Hematopoietic multipotent progenitor cell treated with erythropoietin and hydrocortisone succinate and interleukin-3 and kit ligand, for 8 days (in vitro differentiated cells): ENCODE measurements around the gene NPTN.

Source experiments
- DNase-seq: peaks from one replicate; pipeline ENCODE4 v3.0.0-alpha.2; 2015

The NPTN gene

GRCh38 chr15:73631915-73632669 lies 1.1 kb downstream of the NPTN start:
- DNase-seq, result peak; percentile 29

- DNase-seq, result no peak
Measured at GRCh38 chr15:73630921-73631362, 2.2 kb downstream of the NPTN start.

- no peak for DNase-seq
Measured at GRCh38 chr15:73629798-73630429, 3.3 kb downstream of the NPTN start.

GRCh38 chr15:73628976-73629797 lies 4.0 kb downstream of the NPTN start:
- peak; percentile 16 for DNase-seq

GRCh38 chr15:73628102-73628501 lies 5.1 kb downstream of the NPTN start:
- no peak for DNase-seq

- no peak for DNase-seq
Measured at GRCh38 chr15:73626072-73626471, 7.1 kb downstream of the NPTN start.

- no peak for DNase-seq
Measured at GRCh38 chr15:73624530-73624929, 8.7 kb downstream of the NPTN start.

GRCh38 chr15:73621286-73621826 lies 11.8 kb downstream of the NPTN start:
- DNase-seq, result no peak

GRCh38 chr15:73620078-73620477 lies 13.1 kb downstream of the NPTN start:
- DNase-seq, result no peak

- no peak for DNase-seq
Measured at GRCh38 chr15:73617913-73618312, 15.3 kb downstream of the NPTN start.

GRCh38 chr15:73617301-73617831 lies 15.8 kb downstream of the NPTN start:
- no peak for DNase-seq

GRCh38 chr15:73608941-73609340 lies 24.2 kb downstream of the NPTN start:
- DNase-seq, result no peak

GRCh38 chr15:73608475-73608874 lies 24.7 kb downstream of the NPTN start:
- DNase-seq, result no peak

- no peak for DNase-seq
Measured at GRCh38 chr15:73607843-73608242, 25.3 kb downstream of the NPTN start.

- DNase-seq, result no peak
Measured at GRCh38 chr15:73607405-73607804, 25.8 kb downstream of the NPTN start.

- DNase-seq, result no peak
Measured at GRCh38 chr15:73605759-73606436, 27.3 kb downstream of the NPTN start.

GRCh38 chr15:73604477-73604876 lies 28.7 kb downstream of the NPTN start:
- DNase-seq, result no peak

- no peak for DNase-seq
Measured at GRCh38 chr15:73602992-73603391, 30.2 kb downstream of the NPTN start.

- DNase-seq, result no peak
Measured at GRCh38 chr15:73602446-73602843, 30.7 kb downstream of the NPTN start.

- peak; percentile 29 for DNase-seq
Measured at GRCh38 chr15:73601451-73602445, 31.4 kb downstream of the NPTN start.
